ENCODE results near the gene DMBX1.

The DMBX1 gene

DNA sequence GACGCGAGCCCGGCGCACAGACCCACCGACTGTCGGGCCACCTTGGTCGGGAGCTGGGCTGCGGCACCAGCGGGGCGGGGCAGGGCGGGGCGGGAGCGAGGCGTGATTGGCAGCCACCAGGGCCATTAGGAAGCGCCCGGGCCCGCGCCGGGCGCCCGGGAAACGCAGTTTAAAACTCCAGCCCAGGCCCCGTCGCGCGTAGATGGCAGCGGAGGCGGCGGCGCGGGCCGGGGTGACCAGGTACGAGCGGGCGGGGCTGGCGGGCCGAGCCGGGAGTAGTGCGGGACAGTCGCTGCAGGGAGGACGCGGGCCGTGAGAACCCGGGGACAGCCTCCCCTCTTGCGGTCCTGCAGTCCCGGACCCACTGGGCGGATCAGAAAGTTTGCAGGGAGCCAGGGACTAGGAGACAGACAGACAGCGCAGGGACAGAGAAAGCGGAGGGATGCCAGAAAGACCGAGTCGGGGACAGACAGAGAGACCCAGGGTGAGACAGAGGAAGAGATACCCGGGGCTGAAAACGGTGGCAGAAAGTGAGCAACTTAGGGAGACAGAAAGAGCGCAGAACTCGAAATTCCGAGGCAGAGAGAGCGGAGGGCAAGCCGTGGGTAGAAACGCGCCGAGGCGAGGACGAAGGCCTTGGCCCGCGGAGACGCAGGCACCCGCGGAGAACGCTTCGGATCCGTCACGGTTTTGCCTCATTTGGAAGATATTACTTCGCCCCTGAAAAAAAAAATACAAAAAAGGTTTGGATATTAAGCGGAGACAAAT lies at the start of gene DMBX1:
Gene DMBX1 (plus strand): TSS at position 199 of the 768 bp plus-strand sequence. CDS start 17,175 bp downstream, outside the sequence.
- DNase-seq (ENCODE audit: low spot score), result peak; percentile 77

DNA sequence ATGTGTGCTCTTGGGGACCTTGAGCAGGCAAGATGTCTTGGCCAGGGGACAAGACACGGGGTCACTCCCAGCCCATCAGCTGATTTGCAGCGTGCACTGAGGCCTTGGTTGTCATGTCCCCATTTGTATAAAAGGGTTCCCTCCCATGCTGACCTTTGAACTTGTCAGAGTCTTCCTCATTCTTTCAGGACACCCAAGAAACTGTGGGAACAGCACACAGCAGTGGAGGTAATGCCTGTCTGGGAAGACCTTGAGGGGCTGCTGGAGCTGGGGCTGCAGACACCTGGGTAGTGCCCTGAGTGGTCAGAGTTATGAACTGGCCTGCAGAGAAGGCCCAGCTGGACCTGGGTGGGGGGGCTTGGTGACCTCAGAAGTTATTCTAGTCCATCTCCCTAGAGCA lies 49.2 kb upstream of the DMBX1 start:
- no peak for DNase-seq (ENCODE audit: low spot score)

DNA sequence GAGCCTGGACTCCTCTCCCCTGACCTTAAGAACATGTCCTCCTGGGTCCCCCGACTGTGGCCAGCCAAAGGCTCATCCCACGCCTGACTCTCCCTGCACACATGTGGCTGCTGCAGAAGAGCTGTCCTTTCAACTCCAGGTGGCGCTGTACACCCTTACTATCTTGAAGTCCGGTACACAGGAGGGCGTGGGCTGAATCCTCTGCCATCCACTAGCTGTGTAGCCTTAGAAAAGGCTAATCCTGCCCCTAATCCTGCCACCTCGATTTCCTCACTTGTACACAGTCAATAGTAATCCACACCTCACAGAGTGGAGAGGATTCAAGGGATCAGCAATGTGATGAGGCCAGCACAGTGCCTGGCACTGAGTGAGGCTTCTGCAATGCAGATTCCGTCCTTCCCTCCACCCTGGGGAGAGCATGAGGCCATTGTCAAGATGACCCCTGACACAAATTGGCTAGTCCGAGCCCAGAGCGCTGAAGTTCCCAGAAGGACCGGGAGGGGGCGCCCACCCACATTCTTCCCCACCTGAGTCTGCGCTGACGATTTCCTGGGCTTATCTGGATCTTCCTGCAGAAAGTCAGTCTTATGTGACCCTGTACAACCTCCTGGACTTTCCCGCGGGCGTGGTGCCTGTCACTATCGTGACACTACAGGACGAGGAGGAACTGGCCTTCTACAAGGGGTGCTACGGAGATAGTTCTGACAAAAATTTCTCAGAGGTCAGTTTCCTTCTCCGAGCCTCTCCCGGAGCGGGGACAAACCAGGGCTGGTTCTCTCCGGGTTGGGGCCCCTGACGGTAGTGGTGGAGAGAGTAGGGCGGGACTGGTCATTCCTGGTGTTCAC lies 47.1 kb upstream of the DMBX1 start:
- peak; percentile 87 for DNase-seq (ENCODE audit: low spot score)

DNA sequence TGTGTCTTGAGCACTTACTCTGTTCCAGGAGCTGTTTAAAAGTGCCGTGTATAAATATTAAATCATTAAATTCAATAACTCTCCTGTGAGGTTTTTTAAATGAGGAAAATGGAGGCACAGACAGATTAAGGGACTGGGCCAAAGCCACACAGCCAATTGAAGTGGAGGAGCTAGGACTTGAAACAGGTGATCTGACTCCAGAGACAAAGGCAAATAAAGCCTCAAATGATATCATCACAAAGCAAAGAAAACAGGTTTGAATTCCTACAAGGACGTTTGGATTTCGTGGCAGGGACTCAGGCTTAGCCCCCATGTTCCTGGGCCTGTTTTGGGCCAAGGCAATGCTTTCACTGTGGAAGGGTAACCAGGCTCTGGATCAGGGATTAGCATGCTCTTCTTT lies 45.2 kb upstream of the DMBX1 start:
- DNase-seq (ENCODE audit: low spot score), result no peak

DNA sequence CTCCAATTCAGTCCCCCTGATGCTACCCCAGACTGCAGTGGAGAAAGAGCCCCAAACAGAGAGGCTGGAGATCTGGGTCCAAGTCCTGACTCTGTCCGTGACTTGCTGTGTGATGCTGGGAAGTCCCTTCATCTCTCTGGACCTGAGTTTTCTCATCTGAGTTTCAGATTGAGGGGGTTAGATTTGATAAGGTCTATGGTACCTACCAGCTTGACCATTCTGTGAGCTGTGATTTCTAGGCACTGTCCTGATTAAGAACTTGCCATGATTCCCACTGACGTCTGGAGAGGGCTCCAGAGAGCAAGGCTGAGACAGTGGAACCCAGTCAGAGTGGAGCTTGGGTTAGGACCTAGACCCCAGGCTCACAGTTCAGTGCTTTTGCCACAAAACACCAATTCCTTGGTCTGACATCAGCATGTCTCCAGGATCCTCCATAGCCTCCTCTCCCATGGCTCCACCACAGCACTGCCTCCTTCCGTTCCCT lies 43.8 kb upstream of the DMBX1 start:
- no peak for DNase-seq (ENCODE audit: low spot score)

DNA sequence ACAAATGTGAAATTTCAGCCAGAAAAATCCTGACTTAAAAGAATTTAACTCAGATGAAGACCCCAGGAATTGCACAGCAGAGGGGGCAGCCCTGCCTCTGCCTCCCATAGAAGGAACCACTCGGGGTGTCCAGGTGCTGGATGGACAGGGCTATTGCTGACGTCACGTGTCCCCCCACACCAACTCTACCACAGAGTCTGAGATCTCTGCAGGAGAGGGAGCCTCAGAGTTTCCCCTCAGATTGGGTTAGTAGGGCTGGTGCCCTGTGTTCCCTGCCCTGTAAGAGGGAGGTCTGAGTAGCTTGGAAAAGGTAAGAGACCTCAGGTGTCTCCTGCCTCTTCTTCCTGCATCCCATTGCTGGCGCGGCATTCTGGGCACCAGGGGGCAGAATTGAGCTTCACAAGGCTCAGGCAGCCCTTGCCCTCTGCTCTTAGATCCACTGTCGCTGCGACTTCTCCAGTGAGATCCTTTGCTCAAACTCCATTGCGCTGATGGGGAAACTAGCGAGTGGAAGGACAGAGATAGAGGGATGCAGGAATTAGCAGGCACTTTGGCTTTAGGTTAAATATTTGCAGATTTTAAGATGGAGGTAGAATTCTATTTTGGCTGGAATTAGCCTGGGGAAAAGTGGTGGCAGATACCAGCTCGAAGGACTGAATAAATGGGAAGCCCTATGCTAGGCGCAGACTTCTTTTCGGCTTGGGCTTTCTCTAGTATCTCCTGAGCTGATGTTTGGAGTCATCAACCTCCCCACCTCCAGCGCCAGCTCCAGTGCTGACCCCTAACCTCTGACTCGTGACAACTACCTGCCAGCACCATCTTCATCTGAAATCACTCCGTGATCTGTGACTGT lies 42.8 kb upstream of the DMBX1 start:
- DNase-seq (ENCODE audit: low spot score), result peak; percentile 78

DNA sequence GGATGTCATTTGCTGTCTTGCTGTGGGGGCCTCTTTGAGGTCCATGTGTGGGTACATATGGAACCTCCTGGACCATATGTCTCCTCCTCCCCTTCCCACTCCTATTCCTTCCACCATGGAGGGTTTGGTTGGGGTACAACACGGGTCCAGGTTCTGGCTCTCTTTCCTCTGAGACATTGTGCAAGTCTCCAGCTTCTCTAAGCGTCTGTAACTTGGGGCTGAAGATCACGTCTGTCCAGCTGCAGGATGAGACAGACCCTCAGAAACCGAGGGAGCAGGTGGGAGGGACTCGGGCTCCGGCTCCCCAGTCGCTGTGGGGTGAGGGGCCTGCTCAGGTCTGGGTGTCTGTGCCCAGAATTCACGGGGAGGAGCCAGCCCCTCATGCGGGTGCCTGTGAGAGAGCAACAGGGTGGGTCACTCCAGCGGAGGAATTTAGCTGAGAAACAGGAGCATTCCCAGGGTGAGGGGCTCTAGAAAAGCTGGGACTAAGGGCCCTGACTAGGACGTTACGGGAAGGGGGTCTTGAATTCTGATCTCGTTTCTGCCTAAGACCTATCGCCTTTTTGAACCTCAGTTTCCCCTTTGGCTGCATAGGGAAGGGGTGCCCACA lies 42.0 kb upstream of the DMBX1 start:
- no peak for DNase-seq (ENCODE audit: low spot score)

DNA sequence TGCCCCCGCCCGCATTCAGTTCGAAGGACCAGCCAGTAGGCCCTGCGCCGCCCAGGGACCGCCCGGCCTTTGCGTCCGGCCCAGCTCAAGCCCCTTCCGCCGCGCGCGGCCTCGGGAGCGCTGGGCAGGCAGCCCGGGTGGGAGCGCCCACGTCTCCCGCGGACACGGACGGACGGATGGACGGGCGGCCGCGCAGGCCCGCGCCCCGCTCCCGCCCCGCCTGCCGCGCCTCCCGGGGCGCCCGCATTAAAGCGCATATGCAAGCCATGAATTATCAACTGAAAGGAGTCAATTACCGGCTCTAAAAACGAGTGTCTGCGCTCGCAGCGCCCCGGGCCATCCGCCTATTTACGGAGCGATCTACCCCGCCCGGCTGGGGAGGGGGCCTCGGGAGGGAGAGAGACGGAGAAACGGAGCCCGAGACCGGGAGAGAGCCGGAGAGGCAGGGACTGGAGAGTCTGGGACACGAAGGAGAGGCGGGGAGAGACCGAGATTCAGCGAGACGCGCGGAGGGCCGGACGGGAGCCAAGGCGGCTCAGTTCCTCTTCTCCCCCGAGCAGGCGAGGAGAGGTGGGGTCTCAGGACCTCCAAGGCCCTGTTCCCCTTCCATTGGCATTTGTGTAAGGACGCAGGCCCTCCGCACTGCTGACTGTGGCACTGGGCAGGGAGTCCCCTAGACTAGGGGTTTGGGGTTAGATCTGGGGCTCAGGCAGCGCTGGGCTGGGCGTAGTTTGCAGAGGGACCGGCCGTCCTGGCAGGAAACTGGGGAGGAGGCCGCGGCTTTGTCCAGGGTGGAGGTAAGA lies 41.3 kb upstream of the DMBX1 start:
- DNase-seq (ENCODE audit: low spot score), result no peak

DNA sequence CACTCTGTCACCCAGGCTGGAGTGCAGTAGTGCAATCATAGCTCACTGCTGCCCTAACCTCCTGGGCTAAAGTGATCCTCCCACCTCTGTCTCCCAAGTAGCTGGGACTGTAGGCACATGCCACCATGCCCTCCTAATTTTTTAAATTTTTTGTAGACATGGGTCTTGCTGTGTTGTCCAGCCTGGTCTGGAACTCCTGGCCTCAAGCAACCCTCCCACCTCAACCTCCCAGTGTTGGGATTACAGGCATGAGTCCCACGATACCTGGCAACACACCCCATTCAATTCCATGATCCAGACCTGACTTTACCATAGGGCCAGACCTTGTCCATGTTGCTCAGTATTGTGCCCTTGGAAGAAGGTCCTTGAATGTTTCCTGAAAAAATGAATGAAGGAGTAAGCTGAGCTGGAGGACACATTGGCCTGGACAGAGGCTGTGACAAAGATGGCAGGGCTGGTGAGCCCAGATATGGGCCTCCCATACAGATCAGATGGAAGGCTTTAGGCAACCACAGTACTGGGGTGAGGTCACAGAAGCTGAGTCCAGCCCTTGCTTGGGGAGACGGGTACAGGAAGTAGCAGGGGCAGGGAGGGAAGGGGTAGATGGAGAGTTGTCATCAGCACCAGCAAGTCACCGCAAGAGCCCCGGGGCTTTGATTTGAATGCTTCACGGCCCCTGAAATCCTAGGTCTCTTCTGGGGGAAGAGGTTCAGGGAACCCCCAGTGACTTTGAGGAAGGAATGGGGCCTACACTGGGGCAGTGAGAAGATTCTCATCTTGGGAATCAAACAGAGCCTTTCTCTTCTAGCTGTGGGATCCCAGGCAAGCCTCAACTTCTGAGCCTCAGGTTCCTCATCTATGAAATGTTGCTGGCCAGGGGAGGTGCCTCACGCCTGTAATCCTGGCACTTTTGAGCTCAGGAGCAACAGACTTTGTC lies 40.1 kb upstream of the DMBX1 start:
- DNase-seq (ENCODE audit: low spot score), result no peak

DNA sequence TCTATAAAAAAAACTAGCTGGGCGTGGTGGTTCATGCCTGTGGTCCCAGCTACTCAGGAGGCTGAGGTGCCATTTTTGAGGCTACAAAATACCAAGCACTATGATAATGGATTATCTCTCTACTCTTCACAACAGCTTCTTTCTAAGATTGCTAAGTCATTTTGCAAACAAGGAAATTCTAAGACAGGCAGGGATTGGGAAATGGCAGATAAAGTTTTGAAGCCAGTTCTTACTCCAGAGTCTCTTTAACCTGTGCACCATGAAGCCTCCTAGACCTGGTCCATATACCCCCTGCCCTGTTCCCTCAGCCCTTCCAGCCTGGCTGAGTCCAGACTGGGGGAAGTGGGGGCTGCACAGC lies 39.5 kb upstream of the DMBX1 start:
- no peak for DNase-seq (ENCODE audit: low spot score)

DNA sequence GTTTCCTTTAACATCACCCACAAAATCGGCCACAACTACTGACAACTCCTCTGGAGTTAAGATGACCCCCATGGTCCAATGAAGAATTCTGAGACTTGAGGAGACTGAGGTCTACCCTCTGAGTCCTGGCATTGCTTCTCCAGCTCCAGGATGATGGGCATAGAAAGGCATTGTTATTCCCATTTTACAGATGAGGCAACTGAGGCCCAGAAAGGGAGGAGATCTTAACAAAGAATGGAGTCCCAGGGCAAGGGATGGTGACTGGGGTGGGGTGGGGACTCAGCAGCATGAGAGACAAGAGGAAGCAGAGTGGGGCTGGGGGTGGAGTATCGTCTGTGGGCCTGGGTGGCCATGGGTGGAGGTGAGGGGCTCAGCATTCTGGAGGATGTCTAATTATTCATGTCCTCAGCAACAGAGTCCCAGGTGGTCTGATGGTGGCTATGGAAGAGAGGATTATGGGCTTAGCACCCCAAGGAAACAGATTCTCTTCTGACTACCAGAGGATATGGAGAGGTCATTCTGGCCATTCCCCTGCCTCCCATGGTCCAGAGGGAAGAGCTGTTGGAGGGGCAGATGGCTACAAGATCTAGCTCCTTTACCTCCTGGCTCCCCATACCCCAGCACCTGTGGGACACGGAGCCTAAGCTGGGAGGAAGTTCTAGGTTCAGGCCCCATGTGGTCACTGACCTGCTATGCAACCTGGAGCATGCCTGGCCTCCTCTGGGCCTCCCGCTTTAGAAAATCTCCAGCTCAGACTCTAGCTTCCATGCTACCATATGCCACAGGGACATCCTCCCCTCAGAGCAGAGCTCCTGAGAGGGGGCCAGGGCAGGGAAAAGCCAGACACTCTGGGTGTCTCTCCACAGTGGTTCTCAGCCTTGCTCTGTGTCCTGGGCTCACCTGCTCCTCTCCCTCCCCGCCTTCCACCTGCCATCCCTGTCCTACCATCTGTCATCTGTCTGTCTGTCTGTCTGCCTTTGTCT lies 37.4 kb upstream of the DMBX1 start:
- DNase-seq (ENCODE audit: low spot score), result no peak

DNA sequence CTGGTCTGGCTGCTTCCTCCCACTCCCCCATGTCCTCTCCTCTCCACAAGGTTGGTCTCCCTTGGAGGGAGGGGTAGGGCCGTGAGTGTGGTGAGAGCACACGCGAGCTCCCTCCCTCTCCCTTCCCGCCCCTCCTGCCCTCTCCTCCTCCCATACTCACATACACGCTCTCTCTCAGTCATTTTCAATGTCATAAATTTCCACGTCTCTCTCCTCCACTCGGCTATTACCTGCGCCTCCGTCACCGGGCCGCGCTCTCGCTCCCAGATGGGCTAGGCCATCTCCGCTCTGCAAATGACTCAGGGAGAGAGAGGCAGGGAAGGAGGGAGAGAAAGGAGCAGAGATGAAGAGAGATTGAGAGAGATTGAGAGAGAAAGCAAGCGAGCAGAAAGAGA lies 36.7 kb upstream of the DMBX1 start:
- DNase-seq (ENCODE audit: low spot score), result no peak

DNA sequence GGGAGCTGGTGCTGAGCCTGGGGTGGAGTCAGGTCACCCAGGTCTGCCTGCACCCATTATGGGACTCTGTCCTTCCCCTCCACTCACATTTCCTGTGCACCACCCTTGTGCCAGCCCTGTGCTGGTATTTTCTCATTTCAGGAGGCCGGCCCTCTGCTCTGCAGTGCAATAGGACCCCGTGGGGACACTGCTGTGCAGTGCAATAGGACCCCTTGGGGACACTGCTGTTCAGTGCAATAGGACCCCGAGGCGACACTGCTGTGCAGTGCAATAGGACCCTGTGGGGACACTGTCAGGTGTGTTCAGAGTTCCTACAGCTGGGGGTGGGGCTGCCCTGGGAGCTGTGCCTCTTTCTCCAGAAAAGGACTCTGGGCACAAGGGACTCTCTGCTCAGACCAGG lies 36.2 kb upstream of the DMBX1 start:
- DNase-seq (ENCODE audit: low spot score), result no peak

DNA sequence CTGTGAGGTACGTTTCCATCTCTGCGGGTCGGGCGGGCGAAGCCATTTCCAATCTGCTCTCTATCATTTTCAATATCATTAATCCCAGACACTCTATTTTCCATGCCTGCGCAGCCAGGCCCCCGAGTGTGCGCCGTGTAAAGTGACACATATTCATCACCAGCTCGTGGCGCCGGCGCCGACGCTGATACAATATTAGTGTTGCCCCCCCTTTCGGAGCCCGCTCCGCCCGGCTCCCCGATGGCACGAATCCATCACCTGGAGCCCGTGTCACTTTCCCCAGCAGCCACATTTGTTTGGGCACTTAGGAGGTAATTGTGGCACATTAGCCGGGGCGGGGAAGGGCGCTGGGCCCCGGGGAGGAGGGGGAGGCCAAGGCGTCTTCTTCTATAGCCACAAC lies 33.7 kb upstream of the DMBX1 start:
- no peak for DNase-seq (ENCODE audit: low spot score)

DNA sequence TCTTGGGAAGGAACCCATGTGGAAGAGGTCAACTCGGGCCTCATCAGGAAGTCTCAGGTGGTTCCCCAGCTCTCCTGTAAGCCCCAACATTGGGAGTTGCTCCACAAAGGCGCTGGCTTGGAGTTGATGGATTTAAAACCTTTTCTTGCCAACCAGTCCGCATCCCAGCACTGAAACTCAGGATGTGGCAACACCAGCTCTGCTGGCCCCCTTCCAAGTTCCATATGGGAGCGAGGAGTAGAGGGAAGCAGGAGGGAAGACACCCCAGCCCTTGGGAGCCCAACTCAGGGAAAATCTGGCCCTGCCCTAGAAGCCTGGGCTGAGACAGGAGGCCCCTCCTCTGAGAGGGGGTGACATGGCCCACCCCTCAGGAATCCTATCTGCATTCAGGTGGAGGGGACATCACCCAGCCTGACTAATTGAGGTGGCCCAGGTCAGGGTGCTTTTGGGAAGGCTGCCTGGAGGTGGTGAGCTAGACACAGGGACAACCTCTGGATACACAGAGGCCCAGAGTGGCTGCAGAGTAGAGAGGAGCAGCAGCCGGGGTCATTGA lies 33.1 kb upstream of the DMBX1 start:
- no peak for DNase-seq (ENCODE audit: low spot score)

DNA sequence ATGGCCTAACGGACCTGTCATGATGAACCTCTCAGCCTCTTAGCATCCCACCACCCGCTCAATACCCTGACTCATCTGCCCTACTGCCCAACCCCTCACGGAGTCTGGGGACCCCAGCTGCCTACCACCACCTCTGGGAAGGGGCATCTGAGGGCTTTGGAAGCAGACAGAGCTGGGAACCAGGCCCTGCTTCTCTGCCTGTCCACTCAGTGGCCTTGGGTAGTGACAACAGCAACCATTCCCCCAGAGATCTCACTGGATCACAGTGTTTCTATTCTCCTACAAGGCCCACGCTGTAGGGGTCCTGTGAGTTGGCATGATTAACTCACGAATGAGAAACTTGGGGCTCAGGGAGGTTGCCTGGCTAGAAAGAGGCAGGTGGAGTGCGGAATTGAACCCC lies 32.5 kb upstream of the DMBX1 start:
- DNase-seq (ENCODE audit: low spot score), result no peak

DNA sequence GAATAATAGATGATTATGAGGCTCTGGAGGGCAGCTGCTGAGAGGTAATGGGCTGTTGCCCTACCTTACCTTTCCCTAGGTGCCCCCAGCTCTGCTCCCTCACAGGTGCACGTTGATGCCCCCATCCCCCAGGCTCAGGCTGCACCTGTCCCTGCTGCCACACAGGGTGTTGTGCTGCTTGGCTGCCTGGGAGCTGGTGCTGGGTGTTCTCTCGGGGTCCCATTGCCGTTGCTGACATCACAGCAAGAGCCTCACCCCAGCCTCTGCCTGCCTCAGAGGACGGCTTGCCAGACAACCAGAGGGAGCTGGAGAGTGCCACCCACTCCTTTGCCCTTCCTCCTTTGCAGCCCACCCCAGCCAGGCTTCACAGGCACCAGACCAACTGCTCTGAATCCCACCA lies 31.4 kb upstream of the DMBX1 start:
- no peak for DNase-seq (ENCODE audit: low spot score)

DNA sequence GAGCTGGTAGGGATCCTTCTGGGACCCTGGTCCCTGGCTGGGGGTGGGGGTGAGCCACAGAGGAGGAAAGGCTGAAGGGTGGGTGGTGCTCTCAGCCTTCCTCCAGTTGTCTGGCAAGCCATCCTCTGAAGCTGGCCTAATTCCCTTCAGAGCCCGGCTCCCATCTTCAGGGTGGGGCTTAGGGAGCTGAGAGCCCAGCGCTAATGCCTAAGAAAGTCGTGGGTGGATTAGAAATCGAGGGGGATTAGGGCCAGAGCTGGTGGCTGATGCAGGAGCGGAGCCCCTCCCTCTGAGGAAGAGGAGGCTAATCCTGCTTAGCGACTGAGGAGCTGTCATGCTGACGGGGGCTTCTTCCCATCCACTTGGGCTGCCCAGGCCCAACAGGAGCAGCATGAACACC lies 30.8 kb upstream of the DMBX1 start:
- no peak for DNase-seq (ENCODE audit: low spot score)

Data from AG08395 (cell line).